GM23338 (cell line): ENCODE measurements around the gene TLR5. TPM values are rescaled to one million over a fixed set of nuclear protein-coding genes. Genes with fewer than 3 reads are reported as not detected.

Experiments used
- polyA plus RNA-seq: library from polyadenylated mRNA; unstranded; fragments of >200 nt; fragmentation: Nextera tagmentation; extraction: Ambion mirVana; gene quantifications from 2 replicates; pipeline ENCODE4 v1.2.1, GENCODE V29; 2016
- total RNA-seq: library from RNA; depleted of rRNA; stranded (reverse); fragments of >200 nt; shearing (Covaris generic); gene quantifications from 2 replicates; pipeline ENCODE4 v1.2.3, GENCODE V29; 2014; rRNA removed

TLR5 gene
- total and polyA plus RNA-seq, 2 experiments from 2014 or later: 0.10 to 0.39 TPM

Other genes with a start within 250 kb of the TLR5 start
- 2.1 and 3.6 TPM in 2 replicates for gene SUSD4, start 220.9 kb upstream of the TLR5 start, total RNA-seq
- gene SUSD4, start 220.9 kb upstream of the TLR5 start, polyA plus RNA-seq: 2.3 and 2.7 TPM in 2 replicates